D721Med (cell line): ENCODE data around the gene PPP1R12A.
"Not testable (repeated sequence)": the region's sequence is repeated elsewhere in the genome, so short reads cannot be mapped to it uniquely, and the experiment has no call there.

Experiments
- DNase-seq: peaks from one replicate; pipeline ENCODE4 v3.0.0; 2011; ENCODE audit warnings: low spot score; ENCODE audit not compliant: insufficient read length
- FAIRE-seq: peaks from 2 replicates; lab custom pipeline; 2011; peaks lifted over from hg19 to GRCh38; lab: Jason Lieb, UNC
- CTCF ChIP-seq: IDR thresholded peaks from 2 replicates; pipeline ENCODE4 v1.5.1; 2012; ENCODE audit warnings: mild to moderate bottlenecking, control low read depth; ENCODE audit not compliant: insufficient read depth; ENCODE audit errors: missing control alignments

Gene PPP1R12A

GRCh38 chr12:79826267-79827128 lies 108.4 kb downstream of the PPP1R12A start:
- no peak for FAIRE-seq
- DNase-seq, result no peak
- TF ChIP-seq CTCF, result no peak

GRCh38 chr12:79822475-79822874 lies 112.4 kb downstream of the PPP1R12A start:
- DNase-seq (no peak), FAIRE-seq (no peak)
- no peak for TF ChIP-seq CTCF

- FAIRE-seq, result no peak
- TF ChIP-seq CTCF, result no peak
- DNase-seq, result no peak
Measured at GRCh38 chr12:79818856-79819255, 116.0 kb downstream of the PPP1R12A start.

GRCh38 chr12:79784366-79785065 lies 150.4 kb downstream of the PPP1R12A start:
- not testable (repeated sequence) for DNase-seq, FAIRE-seq

GRCh38 chr12:79782172-79782900 lies 152.6 kb downstream of the PPP1R12A start:
- DNase-seq (no peak), FAIRE-seq (no peak)
- TF ChIP-seq CTCF, result no peak

GRCh38 chr12:79778802-79779448 lies 156.0 kb downstream of the PPP1R12A start:
- DNase-seq (no peak), FAIRE-seq (no peak)
- TF ChIP-seq CTCF, result no peak

- FAIRE-seq (no peak), DNase-seq (no peak)
- no peak for TF ChIP-seq CTCF
Measured at GRCh38 chr12:79776111-79776510, 158.8 kb downstream of the PPP1R12A start.
